Measurements from ENCODE around the gene GEN1.

Gene GEN1

GRCh38 chr2:17800219-17800618 is 46.3 kb downstream of the GEN1 start:
- no peaks in the 10 kb centered on the region for H3K27me3 ChIP-seq (ENCODE audit: insufficient read depth, low read depth, severe bottlenecking)
- H3K4me3 ChIP-seq (ENCODE audit: low read depth, low read length): no peak overlapping the region
- no peaks in the 10 kb centered on the region for H3K36me3 ChIP-seq
- no peaks in the 10 kb centered on the region for H3K9me3 ChIP-seq (ENCODE audit: severe bottlenecking)
- DNase-seq: no peak
- no peak overlapping the region for H3K27ac ChIP-seq
- TF ChIP-seq, protein P1, sequence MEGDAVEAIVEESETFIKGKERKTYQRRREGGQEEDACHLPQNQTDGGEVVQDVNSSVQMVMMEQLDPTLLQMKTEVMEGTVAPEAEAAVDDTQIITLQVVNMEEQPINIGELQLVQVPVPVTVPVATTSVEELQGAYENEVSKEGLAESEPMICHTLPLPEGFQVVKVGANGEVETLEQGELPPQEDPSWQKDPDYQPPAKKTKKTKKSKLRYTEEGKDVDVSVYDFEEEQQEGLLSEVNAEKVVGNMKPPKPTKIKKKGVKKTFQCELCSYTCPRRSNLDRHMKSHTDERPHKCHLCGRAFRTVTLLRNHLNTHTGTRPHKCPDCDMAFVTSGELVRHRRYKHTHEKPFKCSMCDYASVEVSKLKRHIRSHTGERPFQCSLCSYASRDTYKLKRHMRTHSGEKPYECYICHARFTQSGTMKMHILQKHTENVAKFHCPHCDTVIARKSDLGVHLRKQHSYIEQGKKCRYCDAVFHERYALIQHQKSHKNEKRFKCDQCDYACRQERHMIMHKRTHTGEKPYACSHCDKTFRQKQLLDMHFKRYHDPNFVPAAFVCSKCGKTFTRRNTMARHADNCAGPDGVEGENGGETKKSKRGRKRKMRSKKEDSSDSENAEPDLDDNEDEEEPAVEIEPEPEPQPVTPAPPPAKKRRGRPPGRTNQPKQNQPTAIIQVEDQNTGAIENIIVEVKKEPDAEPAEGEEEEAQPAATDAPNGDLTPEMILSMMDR (IDR thresholded peaks at IDR 0.05; ENCODE audit: low read depth, low read length): no peak

GRCh38 chr2:17800693-17801458 is 46.9 kb downstream of the GEN1 start:
- TF ChIP-seq, protein P1 (IDR thresholded peaks at IDR 0.05; ENCODE audit: low read depth, low read length): no peak
- Histone ChIP-seq H3K4me3 (ENCODE audit: low read depth, low read length) (no peak overlapping the region), H3K36me3 (no peaks in the 10 kb centered on the region), H3K27ac (no peak overlapping the region), H3K27me3 (ENCODE audit: insufficient read depth, low read depth, severe bottlenecking) (no peaks in the 10 kb centered on the region), H3K9me3 (ENCODE audit: severe bottlenecking) (no peaks in the 10 kb centered on the region)
- no peak for DNase-seq

DNA sequence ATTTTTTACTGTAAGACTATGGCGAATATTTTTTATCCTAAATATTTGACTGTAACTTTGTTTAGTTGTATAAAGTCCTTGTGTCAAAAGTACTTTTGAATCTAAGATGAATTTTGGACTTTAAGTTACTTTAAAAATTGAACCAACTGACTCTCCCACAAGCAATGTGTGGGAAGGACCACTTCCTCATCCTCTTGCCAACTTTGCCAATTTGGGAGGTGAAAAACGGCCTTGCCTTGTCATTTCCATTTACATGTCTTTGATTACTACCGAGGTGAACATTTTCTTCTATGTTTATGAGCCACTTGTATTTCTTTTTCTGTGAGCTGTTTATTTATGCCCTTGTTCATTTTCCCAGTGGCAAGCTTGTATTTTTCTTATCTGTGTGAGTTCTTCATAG is 49.6 kb downstream of the GEN1 start:
- TF ChIP-seq, protein P1 (IDR thresholded peaks at IDR 0.05; ENCODE audit: low read depth, low read length): no peak
- H3K27me3 ChIP-seq (ENCODE audit: insufficient read depth, low read depth, severe bottlenecking): no peaks in the 10 kb centered on the region
- H3K4me3 ChIP-seq (ENCODE audit: low read depth, low read length): no peak overlapping the region
- H3K9me3 ChIP-seq (ENCODE audit: severe bottlenecking): no peaks in the 10 kb centered on the region
- DNase-seq: no peak
- H3K36me3 ChIP-seq: no peaks in the 10 kb centered on the region
- H3K27ac ChIP-seq: no peak overlapping the region

DNA sequence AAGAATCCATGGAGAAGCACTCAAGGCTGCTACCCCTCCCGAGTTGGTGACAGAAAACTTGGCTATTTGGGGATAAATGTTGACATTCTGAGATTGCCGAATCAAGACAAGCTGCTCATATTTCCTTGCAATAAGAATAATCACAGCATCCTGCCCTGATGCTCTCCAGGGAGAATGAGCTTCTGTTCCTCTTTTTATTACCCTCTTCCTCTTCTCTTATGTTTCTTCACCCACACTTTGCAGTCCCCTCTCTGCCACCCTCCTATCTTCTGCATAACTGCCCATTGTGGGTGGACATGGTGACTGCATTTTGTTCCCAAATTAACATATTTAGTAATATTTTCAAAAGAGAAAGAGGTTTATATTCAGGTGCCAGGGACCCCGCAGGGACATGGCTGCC is 50.4 kb downstream of the GEN1 start:
- no peaks in the 10 kb centered on the region for H3K9me3 ChIP-seq (ENCODE audit: severe bottlenecking)
- H3K36me3 ChIP-seq: no peaks in the 10 kb centered on the region
- H3K27me3 ChIP-seq (ENCODE audit: insufficient read depth, low read depth, severe bottlenecking): no peaks in the 10 kb centered on the region
- no peak overlapping the region for H3K4me3 ChIP-seq (ENCODE audit: low read depth, low read length)
- no peak overlapping the region for H3K27ac ChIP-seq
- TF ChIP-seq, protein P1 (IDR thresholded peaks at IDR 0.05; ENCODE audit: low read depth, low read length): no peak
- DNase-seq: no peak

DNA sequence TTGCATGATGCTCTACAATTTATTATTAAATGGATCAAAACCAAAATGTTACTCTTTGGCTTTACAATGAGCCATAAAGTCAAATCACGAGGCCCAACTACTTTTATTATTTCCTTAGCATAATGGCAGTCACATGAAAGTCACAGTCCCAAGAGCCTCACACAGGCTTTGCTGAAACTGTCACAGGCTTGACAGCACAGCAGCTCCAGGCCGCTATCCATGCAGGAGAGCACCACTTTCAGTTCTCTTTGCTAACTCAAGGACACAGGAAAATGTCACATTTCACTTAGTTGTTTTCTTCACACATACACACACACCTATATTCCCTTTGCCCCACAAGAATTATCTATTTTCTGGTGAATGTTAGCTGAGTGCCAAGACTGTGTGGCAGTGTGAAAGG is 51.2 kb downstream of the GEN1 start:
- Histone ChIP-seq H3K36me3 (no peaks in the 10 kb centered on the region), H3K27me3 (ENCODE audit: insufficient read depth, low read depth, severe bottlenecking) (no peaks in the 10 kb centered on the region), H3K4me3 (ENCODE audit: low read depth, low read length) (no peak overlapping the region), H3K9me3 (ENCODE audit: severe bottlenecking) (no peaks in the 10 kb centered on the region), H3K27ac (no peak overlapping the region)
- no peak for DNase-seq
- TF ChIP-seq, protein P1 (IDR thresholded peaks at IDR 0.05; ENCODE audit: low read depth, low read length): no peak

All from WERI-Rb-1 (cell line).